Occipital lobe (tissue), 2 donors: ENCODE measurements around the gene MBD2. TPM values are rescaled to one million over a fixed set of nuclear protein-coding genes. Genes with fewer than 3 reads are reported as not detected.
"Not testable (repeated sequence)": the region's sequence is repeated elsewhere in the genome, so short reads cannot be mapped to it uniquely, and the experiment has no call there.

Source experiments
- DNase-seq: peaks from one replicate; lab custom pipeline; 2025; lab: John Stamatoyannopoulos, UW
- total RNA-seq: library from RNA; depleted of rRNA; stranded (reverse); fragments of >200 nt; gene quantifications from one replicate; pipeline ENCODE4 v1.2.3, GENCODE V29; 2014

The MBD2 gene
- total RNA-seq, 1 donor from 2014 or later, result 20.1 TPM

DNA sequence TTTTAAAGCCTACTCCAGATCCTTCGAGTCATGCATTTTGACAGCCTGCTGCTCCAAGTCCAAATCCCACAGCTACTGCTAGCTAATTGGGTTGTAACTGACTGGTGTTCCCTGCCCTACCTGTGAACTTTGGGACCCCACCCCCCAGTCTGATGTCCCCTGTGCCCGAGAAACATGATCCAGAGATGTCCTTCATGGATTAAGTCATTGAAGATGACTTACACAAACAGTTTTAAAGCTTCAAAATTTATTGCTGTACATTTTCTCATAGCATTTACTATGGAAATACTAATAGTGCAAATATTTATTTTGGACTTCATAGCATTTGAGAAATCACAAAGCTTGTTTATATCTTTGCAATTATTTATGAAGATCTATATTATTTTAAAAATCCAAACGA, 73.1 kb downstream of the MBD2 start:
- DNase-seq, result no peak

- no peak for DNase-seq
Measured at GRCh38 chr18:54150226-54150625, 74.2 kb downstream of the MBD2 start.

GRCh38 chr18:54149078-54149697, 75.3 kb downstream of the MBD2 start:
- DNase-seq, result no peak

GRCh38 chr18:54148678-54149077, 75.8 kb downstream of the MBD2 start:
- DNase-seq, result no peak

DNA sequence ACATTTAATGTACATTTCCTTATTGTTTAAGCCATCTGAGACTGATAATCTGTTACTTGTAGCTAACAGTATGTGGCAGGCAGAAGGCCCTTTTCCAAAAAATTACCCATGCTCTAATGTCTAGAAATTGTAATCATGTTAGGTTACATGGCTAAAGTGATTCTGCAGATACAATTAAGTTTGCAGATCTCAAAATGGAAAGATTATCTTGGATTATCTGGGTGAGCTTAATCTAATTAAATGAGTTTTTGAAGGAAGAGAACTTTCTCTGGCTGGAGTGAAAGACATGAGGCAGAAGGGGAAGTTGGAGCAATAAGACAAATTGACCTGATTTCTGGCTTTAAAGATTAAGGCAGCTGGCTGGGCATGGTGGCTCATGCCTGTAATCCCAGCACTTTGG, 76.3 kb downstream of the MBD2 start:
- DNase-seq, result no peak

DNA sequence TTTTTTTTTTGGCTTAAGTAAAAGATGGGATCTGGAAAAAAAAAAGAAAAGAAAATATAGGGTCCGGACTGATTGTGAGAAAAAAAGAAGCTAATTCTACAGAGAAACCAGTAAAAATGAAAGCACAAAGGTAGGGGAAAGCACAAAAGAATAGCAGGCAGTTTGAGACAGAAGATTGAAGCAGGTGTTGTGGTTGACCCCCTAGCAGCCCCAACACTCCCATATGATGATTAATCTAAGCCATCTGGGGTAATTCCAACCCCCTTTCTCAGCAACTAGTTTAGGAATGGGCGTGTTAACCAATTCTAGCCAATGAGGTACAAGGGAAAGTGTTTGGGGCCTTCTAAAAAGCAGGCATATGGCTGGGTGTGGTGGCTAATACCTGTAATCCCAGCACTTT, 77.0 kb downstream of the MBD2 start:
- no peak for DNase-seq

- no peak for DNase-seq
Measured at GRCh38 chr18:54141041-54141608, 83.3 kb downstream of the MBD2 start.

GRCh38 chr18:54140641-54141040, 83.8 kb downstream of the MBD2 start:
- DNase-seq, result no peak

DNA sequence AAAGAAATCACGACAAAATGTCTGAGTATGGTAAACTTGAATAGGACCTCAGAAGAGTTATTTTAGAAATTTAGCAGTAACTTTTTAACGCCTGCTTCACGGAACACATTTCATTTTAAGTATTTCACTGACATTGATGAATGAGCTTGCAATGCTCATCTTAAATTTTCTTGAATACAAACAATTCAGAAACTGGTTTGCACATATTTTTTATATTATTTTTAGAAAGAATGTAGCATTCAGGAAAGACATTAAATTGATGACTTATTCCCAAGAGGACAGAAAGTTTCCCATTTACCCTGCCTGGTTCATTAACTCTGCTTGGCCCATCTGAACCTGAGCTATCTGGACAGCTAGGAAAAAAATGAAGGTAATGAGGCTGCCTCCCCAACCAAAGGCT, 89.3 kb downstream of the MBD2 start:
- DNase-seq, result no peak

GRCh38 chr18:54134053-54134452, 90.4 kb downstream of the MBD2 start:
- DNase-seq, result no peak

DNA sequence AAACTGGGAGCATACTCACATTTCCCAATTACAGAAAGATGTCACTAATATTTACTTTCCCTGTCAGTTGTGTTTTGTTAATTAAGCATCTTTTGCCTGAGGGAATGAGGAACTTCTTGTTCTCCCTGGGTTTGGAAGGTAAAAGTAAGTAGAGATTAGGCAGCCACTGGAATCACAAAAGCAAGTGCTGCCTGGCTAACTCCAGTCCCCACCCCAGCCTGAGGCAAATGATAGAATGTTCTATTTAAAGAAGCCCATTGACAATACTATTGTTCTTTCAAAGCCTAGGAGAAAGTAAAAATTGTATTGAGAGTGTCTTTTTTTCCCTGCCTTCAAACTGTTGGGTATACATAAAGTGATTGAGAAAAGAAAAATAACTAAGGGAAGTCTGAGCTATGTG, 93.8 kb downstream of the MBD2 start:
- no peak for DNase-seq

GRCh38 chr18:54130177-54130576, 94.3 kb downstream of the MBD2 start:
- no peak for DNase-seq

DNA sequence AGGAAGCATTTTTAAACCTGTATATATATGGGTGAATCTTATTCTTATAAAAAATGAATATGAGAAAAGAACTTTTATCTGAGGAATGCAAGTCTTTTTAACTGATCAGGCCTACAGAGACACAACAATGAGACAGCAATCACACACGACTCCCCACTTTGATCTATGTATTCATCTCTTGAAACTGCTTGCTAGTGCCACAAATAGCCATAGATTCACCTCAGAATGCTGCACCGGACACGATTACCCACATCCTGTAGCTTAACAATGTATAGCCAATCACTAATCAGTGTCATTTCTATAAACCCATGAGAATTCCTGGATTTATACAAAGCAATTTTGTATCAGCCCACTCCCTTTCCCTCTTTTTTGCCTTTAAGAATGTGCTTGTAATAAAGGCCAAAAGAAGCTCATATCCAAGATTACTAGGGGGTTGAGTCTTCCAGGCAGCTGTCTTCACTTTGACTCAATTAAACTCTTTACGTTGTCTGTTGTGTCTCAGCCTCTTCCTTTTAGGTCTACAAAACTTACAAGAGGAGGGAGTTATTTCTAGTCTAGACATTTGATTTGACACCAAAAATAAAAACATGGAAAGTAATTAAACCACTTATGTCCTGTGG, 94.9 kb downstream of the MBD2 start:
- no peak for DNase-seq

DNA sequence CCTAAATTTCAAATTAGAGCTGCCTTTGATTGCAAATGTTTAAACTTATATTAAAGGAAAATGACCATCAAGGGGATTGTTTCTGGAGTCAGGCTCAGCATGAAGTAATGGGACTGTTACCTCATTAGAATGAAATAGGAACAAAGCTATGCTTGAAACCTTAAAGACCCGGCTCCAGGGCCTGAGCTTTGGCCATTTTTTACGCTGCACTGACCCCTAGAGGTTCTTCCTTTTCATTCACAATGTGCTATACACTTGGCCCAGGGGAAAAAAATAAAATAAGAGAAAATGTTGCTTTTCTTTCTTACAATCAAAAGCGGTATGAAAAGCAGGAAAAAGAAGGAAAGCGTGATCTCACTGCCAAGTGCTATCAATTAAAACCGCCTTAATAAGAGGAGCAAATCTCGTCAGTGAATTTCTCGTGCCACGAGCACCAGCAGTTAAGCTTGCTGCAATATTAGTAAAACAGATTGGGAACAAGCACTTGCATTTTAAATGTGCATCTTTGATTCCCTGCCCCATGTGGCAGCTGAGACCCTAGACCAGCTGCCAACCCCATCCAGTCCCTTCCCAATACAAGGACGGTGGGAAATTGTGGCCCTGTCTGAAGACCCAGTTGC, 96.6 kb downstream of the MBD2 start:
- DNase-seq, result no peak

GRCh38 chr18:54125429-54125828, 99.0 kb downstream of the MBD2 start:
- DNase-seq, result no peak

- DNase-seq, result not testable (repeated sequence)
Measured at GRCh38 chr18:54123720-54124440, 100.6 kb downstream of the MBD2 start.

DNA sequence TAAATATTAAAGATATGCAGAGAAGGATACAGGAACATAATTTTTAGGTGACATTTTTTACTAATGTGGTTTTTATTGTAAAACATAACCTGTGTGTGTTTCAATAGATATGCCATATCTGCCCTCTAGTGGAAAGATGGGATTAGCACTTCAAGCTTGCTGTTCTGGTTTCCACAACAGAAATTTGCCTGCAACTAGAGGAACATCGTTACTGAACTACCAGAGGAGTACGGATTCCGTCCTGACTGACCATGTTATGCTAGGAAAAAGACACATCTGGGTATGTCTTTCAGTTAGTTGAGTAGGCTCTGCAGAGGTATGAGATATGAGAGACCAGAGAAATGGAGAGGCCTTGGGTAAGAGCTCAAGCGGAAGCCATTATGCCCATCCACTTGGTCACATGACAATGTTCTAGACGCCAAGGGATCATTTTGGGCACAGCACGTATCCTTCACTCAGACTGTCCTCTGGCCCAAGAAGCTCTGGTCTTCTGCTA, 104.9 kb downstream of the MBD2 start:
- peak; percentile 7 for DNase-seq

- no peak for DNase-seq
Measured at GRCh38 chr18:54117853-54118773, 106.4 kb downstream of the MBD2 start.

DNA sequence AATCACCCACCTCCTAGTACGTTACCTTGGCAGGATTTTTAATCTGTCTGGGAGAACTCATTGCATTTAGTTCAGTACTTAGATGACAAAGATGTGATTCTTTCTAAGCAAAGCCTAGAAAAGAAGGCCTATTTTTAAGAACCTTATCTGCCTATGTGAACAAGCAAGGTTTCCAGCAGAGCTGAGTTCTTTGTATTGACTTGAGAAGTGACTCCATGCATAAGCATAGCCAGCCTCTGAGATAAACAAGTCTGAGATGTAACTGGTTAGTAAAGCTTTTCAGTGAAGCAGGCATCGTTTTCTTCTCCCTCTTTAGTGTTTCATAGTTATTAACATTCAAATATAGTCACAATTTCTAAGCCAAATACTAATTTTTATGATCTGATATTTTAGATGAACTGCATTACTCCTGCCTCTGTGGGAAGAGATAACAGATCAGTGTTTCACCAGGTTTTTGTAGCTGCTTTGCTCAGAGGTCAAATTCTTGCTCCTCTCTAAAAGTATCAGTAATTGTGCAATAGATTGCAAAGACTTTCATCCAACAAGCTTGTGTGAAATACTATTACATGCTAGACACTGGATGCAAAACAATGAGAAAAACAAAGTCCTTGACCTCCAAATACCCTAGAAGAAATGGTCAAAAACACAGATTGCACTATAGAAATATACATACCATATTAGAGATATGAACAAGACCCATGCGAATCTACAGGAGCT, 107.8 kb downstream of the MBD2 start:
- DNase-seq, result no peak

DNA sequence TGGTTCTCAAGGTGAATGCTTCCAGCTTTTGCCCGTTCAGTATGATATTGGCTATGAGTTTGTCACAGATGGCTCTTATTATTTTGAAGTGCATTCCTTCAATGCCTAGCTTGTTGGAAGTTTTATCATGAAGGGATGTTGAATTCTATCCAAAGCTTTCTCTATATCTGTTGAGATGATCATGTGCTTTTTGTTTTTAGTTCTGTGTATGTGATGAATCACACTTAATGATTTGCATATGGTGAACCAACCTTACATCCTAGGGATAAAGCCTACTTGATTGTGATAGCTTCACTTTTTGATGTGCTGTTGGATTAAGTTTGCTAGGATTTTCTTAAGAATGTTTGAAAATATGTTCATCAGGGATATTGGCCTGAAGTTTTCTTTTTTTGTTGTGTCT, 112.1 kb downstream of the MBD2 start:
- no peak for DNase-seq
